GM18858 (cell line): ENCODE measurements around the gene TTPAL.
"Not testable (repeated sequence)": the region's sequence is repeated elsewhere in the genome, so short reads cannot be mapped to it uniquely, and the experiment has no call there.

Experiments used
- ATAC-seq: cut with Tn5 transposase; IDR thresholded peaks from one replicate; pipeline ENCODE4 v1.9.1; 2021; ENCODE audit not compliant: unreplicated experiment

TTPAL gene

DNA sequence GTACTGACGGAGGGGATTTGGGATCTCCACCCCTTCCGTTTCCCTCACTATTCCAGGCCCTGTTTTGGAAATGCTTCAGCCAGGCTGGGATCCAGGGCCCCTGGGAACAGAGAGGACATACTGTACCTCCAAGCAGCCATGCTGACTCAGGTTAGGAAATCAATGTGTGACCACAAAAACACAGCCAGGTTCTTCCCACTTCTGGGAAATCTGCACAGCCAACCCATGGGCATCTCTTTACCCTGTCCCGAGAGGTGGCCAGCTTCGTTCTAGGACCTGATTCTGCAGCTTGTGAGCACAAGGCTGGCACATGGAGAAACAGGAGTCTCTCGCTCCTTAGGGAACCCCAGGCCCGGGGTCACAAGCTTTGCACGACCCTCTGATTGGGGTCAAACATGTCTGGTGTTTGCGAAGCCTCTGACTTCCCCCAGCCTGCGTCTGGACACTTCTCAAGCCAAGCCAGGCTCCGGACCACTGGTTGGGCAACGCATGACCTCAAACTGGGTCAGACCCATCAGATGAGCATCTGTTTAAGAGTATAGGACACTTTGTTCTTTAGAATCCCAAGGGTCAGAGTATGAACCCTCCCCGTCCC, 8.3 kb upstream of the TTPAL start:
- ATAC-seq: no peak

DNA sequence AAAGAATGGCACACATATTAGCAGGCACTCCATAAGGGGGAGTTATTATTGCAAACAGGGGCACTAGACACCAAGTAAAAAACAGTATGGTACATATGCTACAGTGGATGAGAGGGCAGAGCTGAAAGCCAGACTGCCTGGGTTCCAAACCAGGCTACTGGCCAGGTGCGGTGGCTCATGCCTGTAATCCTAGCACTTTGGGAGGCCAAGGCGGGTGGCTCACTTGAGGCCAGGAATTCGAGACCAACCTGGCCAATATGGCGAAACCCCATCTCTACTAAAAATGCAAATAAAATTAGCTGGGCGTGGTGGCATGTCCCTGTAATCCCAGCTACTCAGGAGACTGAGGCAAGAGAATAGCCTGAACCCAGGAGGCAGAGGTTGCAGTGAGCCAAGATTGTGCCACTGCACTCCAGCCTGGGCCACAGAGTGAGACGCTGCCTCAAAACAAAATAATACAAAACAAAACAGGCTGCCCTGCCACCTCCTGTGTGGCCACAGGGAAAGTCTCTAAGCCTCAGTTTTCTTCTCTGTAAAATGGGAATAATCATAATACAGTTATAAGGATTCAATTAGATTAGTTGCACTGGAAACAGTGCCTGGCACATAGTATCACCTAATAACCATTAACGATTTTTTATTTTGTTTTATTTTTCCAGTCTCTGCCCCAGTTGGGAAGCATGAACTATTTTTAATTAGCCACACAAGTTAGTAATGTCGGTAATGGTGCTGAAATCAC, 7.5 kb upstream of the TTPAL start:
- no peak for ATAC-seq

DNA sequence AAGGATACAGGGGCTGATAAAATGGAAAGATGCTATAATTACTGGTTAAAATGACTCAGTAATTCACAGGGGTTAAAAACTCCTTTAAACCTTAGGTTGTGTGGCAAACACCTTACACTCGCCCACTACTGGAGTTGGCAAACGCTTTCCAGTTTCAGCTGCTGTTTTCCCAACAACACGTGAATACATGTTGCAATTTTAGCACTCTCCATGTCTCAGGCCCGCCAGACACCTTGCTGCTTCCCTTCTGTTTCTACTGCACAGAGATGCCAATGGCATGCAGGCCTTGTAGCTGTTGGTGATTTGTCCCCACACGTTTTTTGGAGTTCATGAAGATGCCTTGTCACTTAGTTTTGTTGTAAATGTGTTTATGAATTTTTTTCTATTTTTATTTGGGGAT, 5.3 kb upstream of the TTPAL start:
- no peak for ATAC-seq

DNA sequence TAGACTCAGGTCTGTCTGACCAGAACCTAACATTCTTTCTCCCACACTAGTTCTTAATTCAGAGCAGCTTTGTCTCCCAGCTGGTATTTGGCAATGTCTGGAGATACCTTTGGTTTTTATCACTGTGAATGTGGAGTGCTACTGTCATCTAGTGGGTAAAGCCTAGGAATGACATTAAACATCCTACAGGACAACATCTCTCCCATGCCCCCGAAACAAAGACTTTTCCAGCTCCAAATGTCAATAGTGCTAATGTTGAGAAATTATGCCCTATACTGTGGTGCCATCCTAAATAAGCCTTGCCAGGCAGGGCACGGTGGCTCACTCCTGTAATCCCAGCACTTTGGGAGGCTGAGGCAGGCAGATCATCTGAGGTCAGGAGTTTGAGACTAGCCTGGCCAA, 4.2 kb upstream of the TTPAL start:
- ATAC-seq: no peak

DNA sequence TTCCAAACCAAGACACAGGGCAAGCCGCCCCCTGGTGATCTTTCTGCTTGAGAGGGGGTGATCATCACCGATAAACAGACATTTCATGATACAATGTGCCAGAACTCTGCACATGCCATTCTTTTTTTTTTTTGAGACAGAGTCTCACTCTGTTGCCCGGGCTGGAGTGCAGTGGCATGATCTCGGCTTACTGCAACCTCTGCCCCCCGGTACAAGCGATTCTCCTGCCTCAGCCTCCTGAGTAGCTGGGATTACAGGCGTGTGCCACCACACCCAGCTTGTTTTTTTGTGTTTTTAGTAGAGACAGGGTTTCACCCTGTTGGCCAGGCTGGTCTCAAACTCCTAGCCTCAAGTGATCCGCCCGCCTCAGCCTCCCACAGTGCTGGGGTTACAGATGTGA, 3.4 kb upstream of the TTPAL start:
- ATAC-seq: not testable (repeated sequence)

DNA sequence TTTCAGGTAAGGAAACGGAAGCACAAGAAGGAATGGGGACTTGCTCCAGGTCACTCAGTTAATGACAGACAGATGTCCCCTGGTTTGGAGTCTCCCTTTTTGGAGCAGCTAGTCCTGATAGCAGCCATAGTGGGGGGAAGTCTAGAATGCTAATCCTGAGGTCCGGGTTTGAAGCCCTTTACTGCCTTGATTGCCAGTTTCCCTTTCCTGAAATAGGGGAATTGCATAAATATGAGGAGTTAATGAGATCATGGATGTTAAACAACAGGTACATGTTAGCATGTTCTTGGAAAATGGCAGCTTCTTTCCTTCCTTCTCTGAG, 341 bp upstream of the TTPAL start:
- ATAC-seq: no peak

DNA sequence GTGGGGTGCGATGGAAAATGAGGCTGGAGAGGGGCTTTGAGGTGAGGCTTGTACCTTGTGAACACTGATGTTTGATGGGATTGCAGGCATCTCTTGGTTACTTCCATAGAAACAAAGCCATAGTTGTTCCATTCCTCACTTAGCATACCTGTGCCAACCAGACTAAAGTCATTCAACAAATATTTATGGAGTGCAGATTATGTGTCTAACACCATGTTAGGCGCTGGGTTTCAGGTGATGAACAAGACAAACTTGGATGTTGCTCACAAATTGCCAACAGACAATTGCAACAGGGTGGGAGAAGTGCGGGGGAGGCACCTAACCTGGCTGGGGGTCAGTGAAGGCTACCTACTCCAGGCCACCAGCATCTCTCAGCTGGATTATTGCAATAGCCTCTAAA, 1.5 kb downstream of the TTPAL start:
- no peak for ATAC-seq

DNA sequence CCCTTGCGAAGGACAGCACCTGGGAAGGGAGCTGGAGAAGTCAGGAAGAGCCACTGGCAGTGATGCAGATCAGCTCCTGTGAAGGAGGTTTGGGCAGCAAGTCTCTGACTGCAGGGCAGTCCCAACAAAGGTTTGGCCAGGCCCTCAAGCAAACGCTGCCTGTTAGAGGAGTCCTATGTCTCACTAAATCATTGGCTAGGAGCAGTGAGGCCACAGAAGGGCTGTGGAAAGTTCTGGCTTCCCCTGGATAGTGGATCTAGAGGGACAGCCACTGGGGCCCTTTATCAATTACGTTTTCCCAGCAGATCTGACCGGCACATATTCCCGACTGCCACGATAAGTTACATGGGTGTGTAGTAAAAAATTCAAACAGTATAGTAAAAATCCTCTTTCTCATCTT, 2.5 kb downstream of the TTPAL start:
- no peak for ATAC-seq

DNA sequence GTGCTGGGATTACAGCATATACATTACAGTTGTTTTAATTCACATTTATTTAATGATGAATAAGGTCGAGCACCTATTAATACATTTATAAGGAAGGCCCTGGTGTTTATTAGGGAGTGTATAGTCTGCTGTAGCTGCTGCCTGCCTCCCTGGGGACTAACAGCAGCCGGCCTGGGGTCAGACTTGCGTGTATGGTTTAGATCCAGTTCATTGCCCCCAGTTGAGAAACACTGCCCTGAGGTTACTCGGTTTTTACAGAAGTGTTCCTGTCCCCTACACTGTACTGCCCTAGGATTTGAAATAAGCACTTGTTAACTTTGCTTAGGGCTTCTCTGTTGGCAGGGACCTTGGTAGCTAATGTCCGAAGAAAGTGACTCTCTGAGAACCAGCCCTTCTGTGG, 4.0 kb downstream of the TTPAL start:
- no peak for ATAC-seq

DNA sequence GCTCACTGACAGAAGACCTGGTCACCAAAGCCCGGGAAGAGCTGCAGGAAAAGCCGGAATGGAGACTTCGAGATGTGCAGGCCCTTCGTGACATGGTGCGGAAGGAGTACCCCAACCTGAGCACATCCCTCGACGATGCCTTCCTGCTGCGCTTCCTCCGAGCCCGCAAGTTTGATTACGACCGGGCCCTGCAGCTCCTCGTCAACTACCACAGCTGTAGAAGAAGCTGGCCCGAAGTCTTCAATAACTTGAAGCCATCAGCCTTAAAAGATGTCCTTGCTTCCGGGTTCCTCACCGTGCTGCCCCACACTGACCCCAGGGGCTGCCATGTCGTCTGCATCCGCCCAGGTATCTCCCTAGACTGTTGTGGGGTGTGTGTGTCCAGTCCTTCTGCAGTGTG, 4.4 kb downstream of the TTPAL start:
- no peak for ATAC-seq

DNA sequence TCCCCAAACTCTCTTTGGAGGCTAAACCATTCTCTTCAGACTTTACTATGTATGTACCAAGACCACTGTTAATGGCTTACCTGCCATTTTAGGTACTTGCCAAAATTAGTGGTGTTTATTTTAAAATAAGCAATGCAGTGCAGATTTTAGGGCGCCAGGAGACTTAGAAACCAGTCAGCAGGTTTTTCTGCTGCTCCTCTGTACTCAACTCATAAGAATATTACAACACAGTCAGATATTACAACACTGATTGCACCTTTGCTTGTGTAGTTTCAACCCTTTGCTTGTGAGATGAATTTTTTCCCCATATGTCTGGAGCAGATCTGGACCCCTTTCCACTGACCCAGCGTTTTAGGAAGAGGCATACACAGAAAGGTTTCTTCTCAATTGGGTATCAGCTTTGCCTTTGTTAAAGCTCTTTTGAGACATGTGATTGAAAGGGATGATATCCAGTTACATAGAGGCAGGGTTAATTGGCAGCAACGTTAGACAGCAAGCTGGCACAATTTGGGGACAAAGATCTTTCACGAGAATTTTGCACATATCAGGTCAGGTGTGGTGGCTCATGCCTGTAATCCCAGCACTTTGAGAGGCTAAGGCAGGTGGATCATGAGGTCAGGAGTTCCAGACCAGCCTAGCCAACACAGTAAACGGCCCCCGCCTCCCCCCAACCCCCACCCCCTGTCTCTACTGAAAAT, 6.2 kb downstream of the TTPAL start:
- ATAC-seq: no peak

DNA sequence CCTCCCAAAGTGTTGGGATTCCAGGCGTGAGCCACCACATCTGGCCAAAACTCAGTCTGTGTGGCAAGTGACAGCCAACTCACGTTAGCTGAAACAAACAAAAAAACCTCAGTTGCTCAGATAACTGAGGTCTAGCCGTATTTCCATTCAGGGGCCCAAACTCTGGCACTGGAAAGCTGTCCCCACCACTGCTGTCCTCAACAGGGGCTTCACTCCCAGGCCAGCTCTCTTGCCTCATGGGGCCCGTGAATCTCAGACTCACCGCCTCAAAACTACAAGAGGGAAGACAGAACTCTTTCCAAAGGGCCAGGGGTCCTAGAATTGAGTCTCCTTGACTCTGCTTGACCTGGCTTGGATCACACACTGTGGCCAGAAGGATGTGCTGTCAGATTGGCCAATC, 7.4 kb downstream of the TTPAL start:
- no peak for ATAC-seq

DNA sequence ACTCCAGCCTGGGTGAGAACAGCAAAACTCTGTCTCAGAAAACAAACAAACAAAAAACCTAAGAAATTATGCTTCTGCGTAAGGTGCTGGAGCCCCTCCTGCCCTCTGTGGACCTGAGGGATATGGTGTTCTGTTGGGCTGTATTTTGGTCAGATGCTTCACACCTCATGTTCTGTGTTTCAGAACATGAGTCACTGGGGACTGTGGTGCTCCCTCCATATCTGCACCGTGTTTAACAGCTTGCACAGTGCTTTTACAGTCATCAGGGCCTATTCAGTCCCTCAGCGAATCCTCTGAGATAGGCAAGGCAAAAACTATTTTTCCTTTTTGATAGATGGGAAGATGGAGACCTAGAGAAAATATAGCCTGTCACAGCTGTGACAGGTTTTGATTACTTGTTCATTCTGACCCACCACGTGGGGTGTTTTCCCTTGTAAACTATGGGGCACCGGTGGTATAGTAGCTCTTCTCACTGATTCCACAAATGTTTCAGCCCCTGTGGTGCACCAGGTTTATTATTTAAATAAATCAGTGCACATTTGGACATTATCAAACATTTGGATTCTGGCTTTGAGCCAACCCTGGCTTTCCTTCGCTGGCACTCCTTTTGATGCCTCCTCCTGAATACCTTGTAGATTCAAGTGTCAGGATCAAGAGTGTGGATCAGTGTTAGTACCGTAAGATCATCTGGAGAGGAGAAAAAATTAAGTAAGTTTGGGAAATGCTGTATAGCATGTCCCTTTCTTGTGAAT, 9.6 kb downstream of the TTPAL start:
- no peak for ATAC-seq

DNA sequence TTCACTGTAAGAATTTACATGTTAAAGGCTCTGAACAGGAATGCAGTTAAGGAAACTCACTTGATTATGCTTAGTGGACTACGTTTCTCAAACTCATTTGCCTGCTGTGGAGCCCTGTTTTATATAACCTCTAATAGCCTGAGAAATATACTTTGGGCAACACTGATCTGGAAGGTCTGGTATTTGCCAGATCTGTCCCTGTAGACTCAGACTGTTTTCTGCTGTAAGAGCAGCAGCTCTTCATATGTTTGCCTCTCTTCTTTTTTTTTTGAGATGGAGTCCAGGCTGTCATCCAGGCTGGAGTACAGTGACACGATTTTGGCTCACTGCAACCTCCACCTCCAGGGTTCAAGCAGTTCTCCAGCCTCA, 10.1 kb downstream of the TTPAL start:
- no peak for ATAC-seq

DNA sequence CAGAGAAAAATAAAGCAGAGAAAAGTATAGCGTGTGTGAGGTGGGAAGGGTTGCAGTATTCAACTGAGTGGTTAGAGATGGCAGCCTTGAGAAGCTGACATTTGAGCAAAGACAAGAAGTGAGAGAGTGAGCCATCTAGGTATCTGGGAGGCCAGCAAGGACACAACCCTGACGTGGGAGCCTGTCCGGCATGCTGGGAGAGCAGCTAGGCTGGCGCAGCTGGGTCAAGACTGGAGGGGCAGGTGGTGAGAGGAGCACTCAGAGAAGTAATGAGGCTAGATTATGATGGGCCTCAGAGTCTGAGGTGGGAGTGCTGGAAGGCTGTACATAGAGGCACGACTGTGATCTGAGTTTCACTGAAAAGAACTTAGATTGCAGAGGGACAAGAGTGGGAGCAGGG, 12.9 kb downstream of the TTPAL start:
- ATAC-seq: no peak

DNA sequence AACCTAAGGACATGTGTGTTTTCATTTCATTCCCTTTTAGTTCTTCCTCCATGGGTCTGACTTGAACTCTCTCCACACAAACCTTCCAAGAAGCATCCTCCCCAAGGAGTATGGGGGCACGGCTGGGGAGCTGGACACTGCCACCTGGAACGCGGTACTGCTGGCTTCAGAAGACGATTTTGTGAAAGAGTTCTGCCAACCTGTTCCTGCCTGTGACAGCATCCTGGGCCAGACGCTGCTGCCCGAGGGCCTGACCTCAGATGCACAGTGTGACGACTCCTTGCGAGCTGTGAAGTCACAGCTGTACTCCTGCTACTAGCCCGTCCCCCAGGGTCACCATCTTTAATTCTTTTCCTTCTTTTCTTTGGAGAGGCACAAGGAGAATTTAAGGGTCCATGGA, 13.5 kb downstream of the TTPAL start:
- ATAC-seq: no peak

DNA sequence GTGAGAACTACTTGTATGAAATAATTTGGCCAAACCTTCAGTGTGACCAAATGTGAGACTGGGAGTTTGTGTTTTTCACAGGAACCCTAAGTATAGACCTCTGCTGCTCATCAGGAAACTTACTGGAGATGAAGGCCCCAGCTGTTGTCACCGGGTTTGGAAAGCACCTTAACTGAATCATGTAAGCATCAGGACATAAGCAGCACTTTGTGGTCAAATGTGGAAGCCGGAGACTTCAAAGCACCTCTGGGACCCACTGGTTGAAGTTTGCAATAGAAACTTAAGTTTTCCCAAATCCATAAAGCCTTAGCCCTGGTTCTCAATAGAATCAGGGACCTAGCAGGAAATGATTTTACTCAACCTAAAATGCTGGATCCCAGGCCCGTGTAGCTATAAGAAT, 14.3 kb downstream of the TTPAL start:
- no peak for ATAC-seq

DNA sequence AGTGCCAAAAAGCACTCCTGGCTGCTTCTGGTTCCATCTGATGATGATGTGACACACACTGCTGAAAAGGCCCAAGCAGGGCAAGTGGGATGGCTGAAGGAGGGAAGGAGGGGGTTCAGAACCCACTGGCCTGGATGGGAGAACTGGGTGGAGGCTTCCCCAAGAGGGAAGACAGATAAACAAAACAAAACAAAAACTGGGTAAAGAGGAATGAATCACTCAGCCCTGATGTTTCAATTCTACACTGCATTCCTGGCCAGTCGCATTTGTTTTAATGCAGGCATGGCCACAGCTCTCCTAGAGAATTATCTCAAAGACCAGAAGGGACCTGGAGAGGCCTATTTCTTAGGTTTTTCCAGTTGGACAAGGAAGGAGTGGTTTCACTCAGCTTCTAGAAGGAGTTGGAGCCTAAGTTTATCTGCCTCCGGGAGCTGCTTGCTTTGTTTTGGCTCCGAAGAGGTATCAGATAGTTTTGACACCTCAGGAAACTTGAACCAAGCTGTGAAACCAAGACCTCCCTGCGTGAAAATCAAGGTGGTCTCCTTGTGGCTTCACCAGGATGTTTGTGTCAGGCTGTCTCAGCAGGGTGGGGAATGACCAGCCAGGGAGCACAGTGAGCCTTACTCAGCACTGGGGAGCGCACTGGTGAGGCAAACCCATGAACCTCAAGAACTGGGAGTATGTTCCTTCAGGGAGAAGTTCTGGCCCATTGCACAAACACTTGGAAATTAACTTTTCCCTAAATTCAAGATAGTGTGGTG, 16.1 kb downstream of the TTPAL start:
- no peak for ATAC-seq

DNA sequence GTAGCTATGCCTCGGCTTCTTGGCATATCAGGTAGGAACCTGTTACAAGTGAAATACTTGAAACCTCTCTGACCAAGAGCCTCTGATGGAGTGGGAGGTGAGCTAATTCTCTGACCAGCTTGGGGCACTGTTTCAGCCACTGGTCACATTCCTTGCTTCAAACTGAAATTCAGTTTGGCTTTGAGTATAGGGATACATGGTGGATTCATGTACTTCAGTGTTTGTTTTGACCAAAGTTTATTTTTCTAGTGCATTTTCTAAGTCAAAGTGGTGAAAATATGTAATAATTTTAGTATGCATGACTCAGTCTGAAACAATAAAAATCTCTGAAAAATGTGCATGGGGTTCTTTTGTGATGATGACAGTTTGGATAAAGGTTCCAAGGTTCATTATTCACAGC, 18.6 kb downstream of the TTPAL start:
- no peak for ATAC-seq

DNA sequence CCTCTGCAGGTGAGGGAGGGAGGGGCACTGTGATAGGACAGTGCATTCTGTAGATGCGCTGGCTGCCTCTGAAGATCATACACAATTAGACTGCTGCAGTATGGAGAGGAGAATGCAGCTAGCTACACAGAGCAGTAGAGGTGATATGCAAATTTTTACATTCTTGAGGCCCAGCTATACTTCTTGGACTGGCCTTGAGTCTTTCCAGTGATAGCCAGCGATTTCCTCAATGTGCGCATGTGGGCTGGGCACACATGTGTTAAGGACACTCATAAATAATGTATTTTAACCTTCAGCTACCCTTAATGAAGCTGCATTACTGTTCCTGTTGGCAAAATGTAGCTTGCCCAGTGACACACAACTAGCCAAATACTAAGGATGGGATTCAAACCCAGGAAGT, 19.0 kb downstream of the TTPAL start:
- no peak for ATAC-seq

DNA sequence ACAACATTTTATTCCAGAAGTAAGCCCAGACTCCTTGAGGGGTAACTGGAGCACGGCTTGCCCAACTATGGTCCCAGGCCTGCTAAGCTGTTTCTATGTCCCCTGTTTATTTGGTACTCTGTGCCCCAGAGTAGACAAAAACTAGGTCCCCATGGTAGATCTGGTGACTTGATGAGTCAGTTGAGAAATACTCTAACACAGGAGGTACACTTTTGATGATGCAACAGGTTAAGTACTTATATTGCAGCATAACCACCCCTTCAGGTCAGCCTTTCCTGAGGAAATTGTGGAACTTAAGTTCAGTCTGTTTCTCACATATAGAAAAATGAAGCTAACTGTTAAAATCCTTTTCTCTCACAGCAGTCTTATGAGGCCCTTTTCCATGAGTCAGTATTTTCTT, 19.6 kb downstream of the TTPAL start:
- ATAC-seq: no peak
